OCI-LY3 (cell line): ENCODE results near the gene TYW1.
"Not testable (repeated sequence)": the region's sequence is repeated elsewhere in the genome, so short reads cannot be mapped to it uniquely, and the experiment has no call there.

Source experiments
- CTCF ChIP-seq: fragments of 200-600, 300-600 bp; sonication (generic); IDR thresholded peaks from 2 replicates; pipeline ENCODE4 v1.5.1; 2014; ENCODE audit warnings: antibody characterized with exemption, low read length, low read depth
- EZH2phosphoT487 ChIP-seq: fragments of 200-600 bp; shearing (Covaris generic); IDR thresholded peaks from 2 replicates; pipeline ENCODE4 v1.6.1; 2018; ENCODE audit warnings: antibody characterized with exemption, mixed run types, low read depth

- TF ChIP-seq CTCF, EZH2phosphoT487: not testable (repeated sequence)
These were observed 262.7 kb downstream of the TYW1 start for GRCh38 chr7:67259363-67259762.
